A549 (cell line): ENCODE results near the gene RAB3B.

Source experiments
- EHMT2 ChIP-seq: fragments of 200-600 bp; sonication (generic); IDR thresholded peaks from 2 replicates; pipeline ENCODE4 v1.6.1; 2016; ENCODE audit warnings: antibody characterized with exemption, low read depth, mild to moderate bottlenecking, moderate library complexity
- EP300 ChIP-seq, 2 experiments: fragments of >200 bp; sonication (Bioruptor Twin); formaldehyde crosslinking; IDR thresholded peaks; 2 replicates in 1 of 2; 3 replicates in 1 of 2; pipeline ENCODE4 v1.6.1; 2016 to 2017
- HDAC2 ChIP-seq: fragments of 200-600 bp; sonication (generic); IDR thresholded peaks from 2 replicates; pipeline ENCODE4 v1.6.1; 2016
- JUNB ChIP-seq: fragments of >200 bp; sonication (Bioruptor Twin); formaldehyde crosslinking; IDR thresholded peaks from 2 replicates; pipeline ENCODE4 v1.6.1; 2016
- POLR2A ChIP-seq: IDR thresholded peaks from 2 replicates; pipeline ENCODE4 v1.6.1; 2012; ENCODE audit warnings: mild to moderate bottlenecking, low read length
- SMC3 ChIP-seq: fragments of >200 bp; sonication (Bioruptor Twin); formaldehyde crosslinking; IDR thresholded peaks from 3 replicates; pipeline ENCODE4 v1.6.1; 2018; ENCODE audit warnings: inconsistent platforms
- TF ChIP-seq, protein P1 (sequence below): fragments of 200-600 bp; sonication (generic); IDR thresholded peaks from 2 replicates; pipeline ENCODE4 v1.6.1; 2016; ENCODE audit warnings: antibody characterized with exemption, mild to moderate bottlenecking, moderate library complexity
- TF ChIP-seq, protein P2 (sequence below): fragments of >200 bp; sonication (Bioruptor Twin); formaldehyde crosslinking; IDR thresholded peaks from 3 replicates; pipeline ENCODE4 v1.5.1; 2016
- TF ChIP-seq, protein P3 (sequence below): IDR thresholded peaks from 2 replicates; pipeline ENCODE4 v1.6.1; 2012
- TF ChIP-seq, protein P4 (sequence below): fragments of 150-350 bp; IDR thresholded peaks from 2 replicates; pipeline ENCODE4 v1.6.1; 2014; ENCODE audit warnings: low read depth, mild to moderate bottlenecking, low read length

DNA sequence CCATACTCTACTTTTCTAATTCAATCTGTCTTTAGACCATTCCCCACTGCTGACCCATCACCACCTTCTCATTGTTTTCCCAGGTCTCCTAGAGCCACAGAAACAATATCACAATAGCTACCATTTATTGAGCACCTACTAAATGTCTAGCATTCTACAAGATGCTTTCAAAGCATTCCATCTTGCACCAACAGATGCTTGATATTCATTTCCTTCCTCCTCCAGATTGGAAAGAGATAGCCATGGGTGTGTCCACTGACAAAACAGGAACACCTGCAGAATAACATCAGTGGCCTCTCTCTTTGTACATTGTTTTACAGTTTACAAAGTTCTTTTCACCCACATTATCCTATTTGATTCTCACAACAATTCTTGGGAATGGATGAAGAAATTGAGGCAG is 2.2 kb downstream of the RAB3B start:
- TF ChIP-seq EP300 (IDR thresholded peaks at IDR 0.05) = no peak
- TF ChIP-seq JUNB = no peak
- TF ChIP-seq, protein P1, sequence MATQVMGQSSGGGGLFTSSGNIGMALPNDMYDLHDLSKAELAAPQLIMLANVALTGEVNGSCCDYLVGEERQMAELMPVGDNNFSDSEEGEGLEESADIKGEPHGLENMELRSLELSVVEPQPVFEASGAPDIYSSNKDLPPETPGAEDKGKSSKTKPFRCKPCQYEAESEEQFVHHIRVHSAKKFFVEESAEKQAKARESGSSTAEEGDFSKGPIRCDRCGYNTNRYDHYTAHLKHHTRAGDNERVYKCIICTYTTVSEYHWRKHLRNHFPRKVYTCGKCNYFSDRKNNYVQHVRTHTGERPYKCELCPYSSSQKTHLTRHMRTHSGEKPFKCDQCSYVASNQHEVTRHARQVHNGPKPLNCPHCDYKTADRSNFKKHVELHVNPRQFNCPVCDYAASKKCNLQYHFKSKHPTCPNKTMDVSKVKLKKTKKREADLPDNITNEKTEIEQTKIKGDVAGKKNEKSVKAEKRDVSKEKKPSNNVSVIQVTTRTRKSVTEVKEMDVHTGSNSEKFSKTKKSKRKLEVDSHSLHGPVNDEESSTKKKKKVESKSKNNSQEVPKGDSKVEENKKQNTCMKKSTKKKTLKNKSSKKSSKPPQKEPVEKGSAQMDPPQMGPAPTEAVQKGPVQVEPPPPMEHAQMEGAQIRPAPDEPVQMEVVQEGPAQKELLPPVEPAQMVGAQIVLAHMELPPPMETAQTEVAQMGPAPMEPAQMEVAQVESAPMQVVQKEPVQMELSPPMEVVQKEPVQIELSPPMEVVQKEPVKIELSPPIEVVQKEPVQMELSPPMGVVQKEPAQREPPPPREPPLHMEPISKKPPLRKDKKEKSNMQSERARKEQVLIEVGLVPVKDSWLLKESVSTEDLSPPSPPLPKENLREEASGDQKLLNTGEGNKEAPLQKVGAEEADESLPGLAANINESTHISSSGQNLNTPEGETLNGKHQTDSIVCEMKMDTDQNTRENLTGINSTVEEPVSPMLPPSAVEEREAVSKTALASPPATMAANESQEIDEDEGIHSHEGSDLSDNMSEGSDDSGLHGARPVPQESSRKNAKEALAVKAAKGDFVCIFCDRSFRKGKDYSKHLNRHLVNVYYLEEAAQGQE = no peak
- TF ChIP-seq HDAC2 = no peak
- TF ChIP-seq, protein P2, sequence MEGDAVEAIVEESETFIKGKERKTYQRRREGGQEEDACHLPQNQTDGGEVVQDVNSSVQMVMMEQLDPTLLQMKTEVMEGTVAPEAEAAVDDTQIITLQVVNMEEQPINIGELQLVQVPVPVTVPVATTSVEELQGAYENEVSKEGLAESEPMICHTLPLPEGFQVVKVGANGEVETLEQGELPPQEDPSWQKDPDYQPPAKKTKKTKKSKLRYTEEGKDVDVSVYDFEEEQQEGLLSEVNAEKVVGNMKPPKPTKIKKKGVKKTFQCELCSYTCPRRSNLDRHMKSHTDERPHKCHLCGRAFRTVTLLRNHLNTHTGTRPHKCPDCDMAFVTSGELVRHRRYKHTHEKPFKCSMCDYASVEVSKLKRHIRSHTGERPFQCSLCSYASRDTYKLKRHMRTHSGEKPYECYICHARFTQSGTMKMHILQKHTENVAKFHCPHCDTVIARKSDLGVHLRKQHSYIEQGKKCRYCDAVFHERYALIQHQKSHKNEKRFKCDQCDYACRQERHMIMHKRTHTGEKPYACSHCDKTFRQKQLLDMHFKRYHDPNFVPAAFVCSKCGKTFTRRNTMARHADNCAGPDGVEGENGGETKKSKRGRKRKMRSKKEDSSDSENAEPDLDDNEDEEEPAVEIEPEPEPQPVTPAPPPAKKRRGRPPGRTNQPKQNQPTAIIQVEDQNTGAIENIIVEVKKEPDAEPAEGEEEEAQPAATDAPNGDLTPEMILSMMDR = no peak
- no peak for TF ChIP-seq POLR2A
- no peak for TF ChIP-seq EHMT2
- TF ChIP-seq, protein P3, sequence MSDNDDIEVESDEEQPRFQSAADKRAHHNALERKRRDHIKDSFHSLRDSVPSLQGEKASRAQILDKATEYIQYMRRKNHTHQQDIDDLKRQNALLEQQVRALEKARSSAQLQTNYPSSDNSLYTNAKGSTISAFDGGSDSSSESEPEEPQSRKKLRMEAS = no peak
- TF ChIP-seq, protein P4, sequence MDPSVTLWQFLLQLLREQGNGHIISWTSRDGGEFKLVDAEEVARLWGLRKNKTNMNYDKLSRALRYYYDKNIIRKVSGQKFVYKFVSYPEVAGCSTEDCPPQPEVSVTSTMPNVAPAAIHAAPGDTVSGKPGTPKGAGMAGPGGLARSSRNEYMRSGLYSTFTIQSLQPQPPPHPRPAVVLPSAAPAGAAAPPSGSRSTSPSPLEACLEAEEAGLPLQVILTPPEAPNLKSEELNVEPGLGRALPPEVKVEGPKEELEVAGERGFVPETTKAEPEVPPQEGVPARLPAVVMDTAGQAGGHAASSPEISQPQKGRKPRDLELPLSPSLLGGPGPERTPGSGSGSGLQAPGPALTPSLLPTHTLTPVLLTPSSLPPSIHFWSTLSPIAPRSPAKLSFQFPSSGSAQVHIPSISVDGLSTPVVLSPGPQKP = no peak
- TF ChIP-seq SMC3 = no peak
